K562 (cell line): Measurements from ENCODE around the gene GRB10. TPM values are rescaled to one million over a fixed set of nuclear protein-coding genes. Genes with fewer than 3 reads are reported as not detected.

Source experiments
- ESRRA ChIP-seq: fragments of 450-650 bp; IDR thresholded peaks from 2 replicates; pipeline ENCODE4 v1.6.1; 2014; ENCODE audit warnings: low read depth, mild to moderate bottlenecking, moderate library complexity, borderline replicate concordance
- HDAC2 ChIP-seq: fragments of 450-650 bp; IDR thresholded peaks from 2 replicates; pipeline ENCODE4 v1.6.1; 2016; ENCODE audit warnings: mild to moderate bottlenecking
- HES1 ChIP-seq: fragments of 450-650 bp; IDR thresholded peaks from 2 replicates; pipeline ENCODE4 v1.6.1; 2016; ENCODE audit warnings: low read depth, mild to moderate bottlenecking, moderate library complexity
- KDM1A ChIP-seq, 2 experiments: fragments of 450-650 bp; IDR thresholded peaks; 2 replicates each; pipeline ENCODE4 v1.6.1; 2016; ENCODE audit warnings: mild to moderate bottlenecking in 2 of 2
- MXI1 ChIP-seq: IDR thresholded peaks from 2 replicates; pipeline ENCODE4 v1.6.1; 2011; ENCODE audit warnings: low read depth, mild to moderate bottlenecking, improper control_type of control experiment, low read length
- NELFE ChIP-seq: IDR thresholded peaks from 2 replicates; pipeline ENCODE4 v1.6.1; 2011; ENCODE audit warnings: mild to moderate bottlenecking; ENCODE audit not compliant: insufficient read depth, insufficient read length
- NUFIP1 ChIP-seq: fragments of 450-650 bp; IDR thresholded peaks from 2 replicates; pipeline ENCODE4 v1.6.1; 2018; ENCODE audit not compliant: partially characterized antibody
- PKNOX1 ChIP-seq: fragments of 450-650 bp; IDR thresholded peaks from 2 replicates; pipeline ENCODE4 v1.6.1; 2016
- POLR2B ChIP-seq: fragments of 450-650 bp; IDR thresholded peaks from 2 replicates; pipeline ENCODE4 v1.6.1; 2018; ENCODE audit warnings: low read depth; ENCODE audit not compliant: partially characterized antibody
- POU5F1 ChIP-seq: fragments of 150-350 bp; IDR thresholded peaks from 2 replicates; pipeline ENCODE4 v1.6.1; 2014; ENCODE audit warnings: borderline replicate concordance, low read length, low read depth, mild to moderate bottlenecking; ENCODE audit not compliant: partially characterized antibody
- ZNF318 ChIP-seq, 2 experiments: fragments of 450-650 bp; IDR thresholded peaks; 2 replicates each; pipeline ENCODE4 v1.6.1; 2016; ENCODE audit warnings: mild to moderate bottlenecking in 2 of 2, borderline replicate concordance in 1 of 2, low read depth in 1 of 2, moderate library complexity in 1 of 2
- polyA plus RNA-seq, 8 experiments: library from polyadenylated mRNA; depleted of rRNA in 4 of 8; stranded (reverse) in 5 of 8; unstranded in 3 of 8; fragments of >200 nt; fragmentation: Nextera tagmentation in 2 of 8; fragmentation: Illumina TruSeq in 1 of 8; extraction: Ambion mirVana in 2 of 8; extraction: Trizol in 1 of 8; gene quantifications; 2 replicates each; pipeline versions ENCODE4 v1.2.1 to v1.2.3, GENCODE V29; 2011 to 2014; ENCODE audit warnings: inconsistent platforms in 1 of 8, missing spikeins in 1 of 8
- total RNA-seq, 7 experiments: library from RNA; depleted of rRNA in 6 of 7; stranded (reverse); fragments of >200 nt in 6 of 7; fragmentation: Illumina TruSeq in 2 of 7; extraction: Trizol in 2 of 7; gene quantifications; 2 replicates each; pipeline versions ENCODE4 v1.2.1 to v1.2.3, GENCODE V29; 2011 to 2021; ENCODE audit warnings: low replicate concordance in 1 of 7
- TF ChIP-seq, protein P1 (sequence below), 2 experiments: fragments of 450-650 bp in 1 of 2; sonication (generic) in 1 of 2; formaldehyde crosslinking in 1 of 2; IDR thresholded peaks in 1 of 2; conservative IDR thresholded peaks in 1 of 2; 2 replicates each; pipeline versions ENCODE4 v1.6.1 to v1.8.1; 2016 to 2023; ENCODE audit warnings: mild to moderate bottlenecking in 2 of 2, moderate library complexity in 2 of 2, inconsistent platforms in 1 of 2, missing genetic modification reagents in 1 of 2
- TF ChIP-seq, protein P2 (sequence below): sonication (generic); formaldehyde crosslinking; IDR thresholded peaks from 2 replicates; pipeline ENCODE4 v1.8.0; 2022; ENCODE audit warnings: mild to moderate bottlenecking, missing genetic modification reagents

GRB10 gene
- total and polyA plus RNA-seq, 9 of the 15 experiments (the other 6 are each of a cell fraction or from before 2014, with no cell fraction given), result 8.9 to 88.5 (median 40.7) TPM

DNA sequence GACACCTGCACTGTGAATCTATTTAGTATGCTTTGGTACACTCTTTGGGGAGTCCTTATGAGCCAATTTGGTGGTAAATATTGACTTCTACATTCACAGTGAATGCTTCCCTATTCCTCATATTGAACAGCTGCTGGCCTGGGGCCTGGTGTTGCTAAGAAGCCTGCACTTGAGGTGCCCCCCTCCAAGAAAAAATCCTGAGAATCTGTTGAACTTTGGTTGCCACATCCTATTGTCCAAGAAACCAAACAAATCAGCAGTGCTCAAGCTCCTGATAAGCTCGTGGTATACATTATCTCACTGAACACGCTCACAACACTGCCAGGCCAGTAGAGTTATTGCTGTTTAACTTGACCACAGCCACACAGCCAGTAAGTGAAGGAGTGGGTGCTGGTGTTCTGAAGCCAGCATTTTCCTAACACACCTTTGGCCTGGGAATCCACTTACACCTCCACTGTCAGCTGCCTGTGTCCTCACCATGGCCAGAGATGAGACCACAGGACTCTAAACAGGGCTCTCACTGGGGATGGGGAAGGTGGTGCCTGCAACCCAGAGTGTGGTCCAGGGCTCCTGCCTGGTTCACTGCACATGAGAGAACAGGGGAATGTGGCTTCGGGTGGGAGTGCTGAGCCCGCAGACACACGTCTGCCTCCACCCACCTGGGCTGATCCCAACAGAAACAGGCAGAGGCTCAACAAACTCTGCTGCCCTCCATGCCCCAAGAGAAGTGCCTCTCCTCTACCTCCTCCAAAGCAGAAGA lies 224.2 kb downstream of the GRB10 start (continued):
- peak; percentile 97 for TF ChIP-seq HES1
- TF ChIP-seq ZNF318 (IDR thresholded peaks at IDR 0.05; ENCODE audit: borderline replicate concordance in 1 of 2, low read depth in 1 of 2), result no peak
- TF ChIP-seq NUFIP1, result no peak
- no peak for TF ChIP-seq MXI1
- peak; percentile 76 for TF ChIP-seq PKNOX1
- TF ChIP-seq NELFE, result no peak
- peak; percentile 100 for TF ChIP-seq KDM1A (IDR thresholded peaks at IDR 0.05)
- TF ChIP-seq POLR2B, result no peak
- peak; percentile 99 for TF ChIP-seq HDAC2
- TF ChIP-seq ESRRA, result peak; percentile 82; the same call in 1 of the 2 replicates
- TF ChIP-seq, protein P1, sequence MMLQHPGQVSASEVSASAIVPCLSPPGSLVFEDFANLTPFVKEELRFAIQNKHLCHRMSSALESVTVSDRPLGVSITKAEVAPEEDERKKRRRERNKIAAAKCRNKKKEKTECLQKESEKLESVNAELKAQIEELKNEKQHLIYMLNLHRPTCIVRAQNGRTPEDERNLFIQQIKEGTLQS (IDR thresholded peaks at IDR 0.05), result no peak
- TF ChIP-seq, protein P1 (CRISPR knock-in tag; conservative IDR thresholded peaks at IDR 0.05), result 0 out of 2 replicates have a peak, but pooled peaks have one; percentile 30
- TF ChIP-seq, protein P2, sequence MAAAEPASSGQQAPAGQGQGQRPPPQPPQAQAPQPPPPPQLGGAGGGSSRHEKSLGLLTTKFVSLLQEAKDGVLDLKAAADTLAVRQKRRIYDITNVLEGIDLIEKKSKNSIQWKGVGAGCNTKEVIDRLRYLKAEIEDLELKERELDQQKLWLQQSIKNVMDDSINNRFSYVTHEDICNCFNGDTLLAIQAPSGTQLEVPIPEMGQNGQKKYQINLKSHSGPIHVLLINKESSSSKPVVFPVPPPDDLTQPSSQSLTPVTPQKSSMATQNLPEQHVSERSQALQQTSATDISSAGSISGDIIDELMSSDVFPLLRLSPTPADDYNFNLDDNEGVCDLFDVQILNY (CRISPR knock-in tag), result no peak
- no peak for TF ChIP-seq POU5F1
